ENCODE data around the gene HOXD8.
A peak's percentile ranks its signal among the peaks of the same experiment; 100 is the strongest.

HOXD8 gene

DNA sequence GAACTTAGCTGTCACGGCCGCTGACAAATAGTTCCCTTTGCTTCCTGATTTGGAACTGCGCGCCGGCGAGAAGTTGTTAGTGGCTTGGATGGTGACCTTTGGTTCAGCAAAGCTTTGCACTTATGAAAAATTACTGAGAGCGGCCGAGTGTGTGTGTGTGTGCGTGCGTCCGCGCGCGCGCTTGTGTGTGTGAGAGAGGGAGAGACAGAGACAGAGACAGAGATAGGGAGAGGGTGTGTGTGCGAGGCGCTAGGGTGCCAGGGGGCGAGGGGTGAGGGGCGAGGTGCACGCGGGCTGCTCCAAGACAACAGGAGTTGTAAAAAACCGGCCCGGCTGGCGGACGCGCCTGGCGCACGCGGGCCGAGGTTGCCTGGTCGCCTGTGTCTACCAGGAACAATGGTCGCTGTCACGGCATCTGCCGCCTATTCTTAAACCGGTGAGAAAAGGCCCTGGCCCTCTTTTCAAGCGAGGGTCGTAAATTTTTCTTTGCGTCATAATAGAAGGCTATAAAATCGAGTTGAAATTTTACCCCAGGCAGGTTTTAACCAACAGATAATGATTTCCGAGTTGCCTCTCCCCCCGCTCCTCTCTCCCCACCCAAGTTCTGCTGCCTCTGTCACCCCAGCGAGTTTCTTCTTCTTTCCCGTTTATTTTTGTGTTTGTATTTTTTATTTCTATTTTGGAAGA is 28.1 kb downstream of the HOXD8 start:
- TF ChIP-seq, protein P1, sequence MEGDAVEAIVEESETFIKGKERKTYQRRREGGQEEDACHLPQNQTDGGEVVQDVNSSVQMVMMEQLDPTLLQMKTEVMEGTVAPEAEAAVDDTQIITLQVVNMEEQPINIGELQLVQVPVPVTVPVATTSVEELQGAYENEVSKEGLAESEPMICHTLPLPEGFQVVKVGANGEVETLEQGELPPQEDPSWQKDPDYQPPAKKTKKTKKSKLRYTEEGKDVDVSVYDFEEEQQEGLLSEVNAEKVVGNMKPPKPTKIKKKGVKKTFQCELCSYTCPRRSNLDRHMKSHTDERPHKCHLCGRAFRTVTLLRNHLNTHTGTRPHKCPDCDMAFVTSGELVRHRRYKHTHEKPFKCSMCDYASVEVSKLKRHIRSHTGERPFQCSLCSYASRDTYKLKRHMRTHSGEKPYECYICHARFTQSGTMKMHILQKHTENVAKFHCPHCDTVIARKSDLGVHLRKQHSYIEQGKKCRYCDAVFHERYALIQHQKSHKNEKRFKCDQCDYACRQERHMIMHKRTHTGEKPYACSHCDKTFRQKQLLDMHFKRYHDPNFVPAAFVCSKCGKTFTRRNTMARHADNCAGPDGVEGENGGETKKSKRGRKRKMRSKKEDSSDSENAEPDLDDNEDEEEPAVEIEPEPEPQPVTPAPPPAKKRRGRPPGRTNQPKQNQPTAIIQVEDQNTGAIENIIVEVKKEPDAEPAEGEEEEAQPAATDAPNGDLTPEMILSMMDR (IDR thresholded peaks at IDR 0.05; ENCODE audit: insufficient read depth, missing control alignments): no peak
- DNase-seq (ENCODE audit: insufficient read length, low spot score) (no peak), FAIRE-seq (no peak)

DNA sequence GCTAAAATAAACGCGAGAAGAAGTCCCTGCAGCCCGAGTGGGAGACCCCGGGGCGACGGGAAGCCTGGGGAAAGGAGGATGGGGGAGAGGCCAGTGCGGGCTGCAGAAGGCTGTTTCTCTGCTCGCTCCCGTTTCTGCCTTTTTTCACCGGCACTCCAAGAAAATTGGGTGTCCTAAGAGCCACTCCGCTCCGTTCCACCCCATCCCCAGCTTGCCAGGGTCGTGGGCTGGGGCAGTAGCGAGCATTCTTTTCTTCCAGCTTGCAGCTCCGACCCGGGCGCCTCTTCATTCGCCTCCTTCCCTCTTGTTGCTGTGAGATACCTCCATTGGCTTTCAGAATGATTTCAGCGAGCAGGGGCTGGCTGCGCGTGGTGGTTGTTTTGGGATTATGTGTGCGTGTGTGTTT is 28.7 kb downstream of the HOXD8 start:
- FAIRE-seq (no peak), DNase-seq (ENCODE audit: insufficient read length, low spot score) (no peak)
- TF ChIP-seq, protein P1 (IDR thresholded peaks at IDR 0.05; ENCODE audit: insufficient read depth, missing control alignments): no peak

GRCh38 chr2:176158855-176159662 is 29.6 kb downstream of the HOXD8 start:
- FAIRE-seq: no peak
- TF ChIP-seq, protein P1 (IDR thresholded peaks at IDR 0.05; ENCODE audit: insufficient read depth, missing control alignments): no peak
- DNase-seq (ENCODE audit: insufficient read length, low spot score): peak; percentile 47

GRCh38 chr2:176159663-176160250 is 30.3 kb downstream of the HOXD8 start:
- DNase-seq (ENCODE audit: insufficient read length, low spot score) (no peak), FAIRE-seq (no peak)
- TF ChIP-seq, protein P1 (IDR thresholded peaks at IDR 0.05; ENCODE audit: insufficient read depth, missing control alignments): no peak

GRCh38 chr2:176160251-176160985 is 30.9 kb downstream of the HOXD8 start:
- TF ChIP-seq, protein P1 (IDR thresholded peaks at IDR 0.05; ENCODE audit: insufficient read depth, missing control alignments): no peak
- FAIRE-seq (no peak), DNase-seq (ENCODE audit: insufficient read length, low spot score) (no peak)

DNA sequence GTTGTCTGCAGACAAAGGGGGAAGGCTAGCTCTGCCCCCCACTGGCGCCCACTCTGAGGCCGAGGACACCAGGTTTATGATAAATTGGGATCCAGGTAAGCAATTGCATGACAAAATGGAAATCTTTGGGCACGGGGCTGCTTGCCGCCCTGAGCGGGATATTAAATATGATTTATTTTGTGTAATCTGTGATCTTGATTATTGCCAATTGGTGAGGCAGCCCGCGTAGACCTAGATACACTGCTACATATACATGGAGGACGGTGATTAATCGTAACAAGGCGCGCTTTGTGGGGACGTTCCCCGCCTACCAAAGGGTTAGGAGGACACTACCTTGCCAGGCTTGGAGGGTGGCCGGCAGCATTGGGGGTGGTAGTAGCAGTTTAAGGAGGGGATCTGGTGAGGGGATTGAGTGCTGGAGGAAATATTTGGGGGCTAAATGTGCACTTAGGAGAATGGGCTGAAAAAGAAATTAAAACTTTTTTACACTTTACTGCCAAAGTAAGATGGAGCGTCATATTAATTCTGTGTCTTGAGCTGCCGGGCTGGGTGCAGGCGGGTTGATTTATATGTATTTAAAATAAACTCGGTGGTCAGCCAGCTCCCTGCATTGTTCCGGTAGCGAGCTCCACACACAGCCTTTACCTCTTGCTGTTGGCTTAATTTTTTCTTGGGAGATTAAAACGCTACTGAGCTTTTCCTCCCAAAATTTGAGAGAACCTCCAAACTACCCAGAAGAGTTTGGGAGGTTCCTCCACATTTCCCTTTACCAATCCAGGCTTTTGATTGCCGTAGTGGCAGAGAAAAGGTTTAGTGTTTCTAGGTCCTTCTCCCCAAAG is 31.7 kb downstream of the HOXD8 start:
- FAIRE-seq (no peak), DNase-seq (ENCODE audit: insufficient read length, low spot score) (no peak)
- TF ChIP-seq, protein P1 (IDR thresholded peaks at IDR 0.05; ENCODE audit: insufficient read depth, missing control alignments): no peak

Data from D721Med (cell line).